Left ventricle myocardium superior (tissue), 1 donor: ENCODE data around the gene ZNF514. TPM values are rescaled to one million over a fixed set of nuclear protein-coding genes. Genes with fewer than 3 reads are reported as not detected.
"Not testable (repeated sequence)": the region's sequence is repeated elsewhere in the genome, so short reads cannot be mapped to it uniquely, and the experiment has no call there.

Experiments used
- ATAC-seq: fragments of 200-7000 bp; cut with Tn5 transposase; one replicate; pipeline ENCODE4 v1.9.1; 2020; ENCODE audit warnings: mild to moderate bottlenecking, moderate library complexity
- DNase-seq: peaks from one replicate; pipeline ENCODE4 v3.0.0-alpha.2; 2020
- intact Hi-C: fragments of 100-400 bp; cut with micrococcal nuclease; formaldehyde crosslinking; loops from one replicate; pipeline ENCODE4 v1.11.0; 2022
- long read RNA-seq: library from polyadenylated mRNA; unstranded; transcript quantifications from one replicate; pipeline ENCODE4 v2.0.0, GENCODE V29; 2021
- total RNA-seq: library from RNA; stranded (reverse); fragmentation: NEBNext Ultra II Directional; extraction: Animal tissue kit (Norgen Biotek cat#: 25700); gene quantifications from one replicate; pipeline ENCODE4 v1.2.1, GENCODE V29; 2021
- donor health status: DM: no; HTN: yes; CAD: no; lungs with severe emphysema.

The ZNF514 gene
- 15.4 TPM for total RNA-seq
- long read RNA-seq, partial matches to known transcripts: 0 of 7 reads
- long read RNA-seq, other reads (novel, unspliced or antisense): 5 of 7 reads

GRCh38 chr2:95159690-95160449, at the start of gene ZNF514:
ZNF514 (minus strand) TSS chr2:95159848; CDS start chr2:95153253, 6,595 bp downstream.
- intact Hi-C loops: no loop called here
- peak; percentile 92 for DNase-seq
- peak; percentile 94 for ATAC-seq

GRCh38 chr2:95208106-95208505, 48.5 kb upstream of the ZNF514 start:
- DNase-seq: no peak
- ATAC-seq: no peak
- intact Hi-C loops: no loop called here

GRCh38 chr2:95207111-95207961, 47.7 kb upstream of the ZNF514 start, which contains the start of gene ZNF892:
ZNF892 (plus strand) TSS chr2:95207521; CDS start chr2:95207816, 295 bp downstream.
- intact Hi-C loops: no loop called here
- ATAC-seq: peak; percentile 99

GRCh38 chr2:95206096-95206495, 46.4 kb upstream of the ZNF514 start:
- intact Hi-C loops: no loop called here
- no peak for DNase-seq
- ATAC-seq: no peak

More at GRCh38 chr2:95207111-95207961, 47.7 kb upstream of the ZNF514 start, which contains the start of gene ZNF892:
- DNase-seq: peak; percentile 95

- intact Hi-C loops: no loop called here
Measured at GRCh38 chr2:95204396-95204795, 44.7 kb upstream of the ZNF514 start.

GRCh38 chr2:95203911-95204310, 44.3 kb upstream of the ZNF514 start:
- no peak for DNase-seq
- intact Hi-C loops: no loop called here
- ATAC-seq: no peak

More at GRCh38 chr2:95204396-95204795, 44.7 kb upstream of the ZNF514 start:
- ATAC-seq (no peak), DNase-seq (no peak)

- ATAC-seq, intact Hi-C loops: not testable (repeated sequence)
- DNase-seq: peak; percentile 79
Measured at GRCh38 chr2:95192956-95193355, 33.3 kb upstream of the ZNF514 start.

GRCh38 chr2:95185973-95186372, 26.3 kb upstream of the ZNF514 start:
- no peak for DNase-seq
- no peak for ATAC-seq
- intact Hi-C loops: no loop called here

- ATAC-seq (no peak), DNase-seq (no peak)
- intact Hi-C loops: no loop called here
Measured at GRCh38 chr2:95185197-95185596, 25.5 kb upstream of the ZNF514 start.

GRCh38 chr2:95181774-95182173, 22.1 kb upstream of the ZNF514 start:
- ATAC-seq: no peak
- no peak for DNase-seq
- intact Hi-C loops: no loop called here

GRCh38 chr2:95179451-95179850, 19.8 kb upstream of the ZNF514 start:
- peak; percentile 91 for ATAC-seq
- peak; percentile 72 for DNase-seq
- intact Hi-C loops: no loop called here

GRCh38 chr2:95174031-95174542, 14.4 kb upstream of the ZNF514 start:
- ATAC-seq (no peak), DNase-seq (no peak)
- intact Hi-C loops: no loop called here

GRCh38 chr2:95171902-95172301, 12.3 kb upstream of the ZNF514 start:
- DNase-seq: no peak
- intact Hi-C loops: no loop called here
- no peak for ATAC-seq

- ATAC-seq (no peak), DNase-seq (no peak)
- intact Hi-C loops: no loop called here
Measured at GRCh38 chr2:95166065-95166763, 6.6 kb upstream of the ZNF514 start.

GRCh38 chr2:95165371-95166064, 5.9 kb upstream of the ZNF514 start, which contains the start of gene ZNF2:
ZNF2 (plus strand) TSS chr2:95165809; CDS start chr2:95176227, 10,418 bp downstream.
- intact Hi-C loops: no loop called here
- ATAC-seq (peak; percentile 99), DNase-seq (peak; percentile 99)

- no peak for ATAC-seq
- intact Hi-C loops: no loop called here
Measured at GRCh38 chr2:95165030-95165370, 5.4 kb upstream of the ZNF514 start.

GRCh38 chr2:95158891-95159619, 593 bp downstream of the ZNF514 start:
- ATAC-seq (peak; percentile 72), DNase-seq (peak; percentile 74)
- intact Hi-C loops: no loop called here

More at GRCh38 chr2:95165030-95165370, 5.4 kb upstream of the ZNF514 start:
- no peak for DNase-seq

- DNase-seq: no peak
- intact Hi-C loops: no loop called here
- no peak for ATAC-seq
Measured at GRCh38 chr2:95158441-95158840, 1.2 kb downstream of the ZNF514 start.
